ENCODE data around the gene MEP1B.

DNA sequence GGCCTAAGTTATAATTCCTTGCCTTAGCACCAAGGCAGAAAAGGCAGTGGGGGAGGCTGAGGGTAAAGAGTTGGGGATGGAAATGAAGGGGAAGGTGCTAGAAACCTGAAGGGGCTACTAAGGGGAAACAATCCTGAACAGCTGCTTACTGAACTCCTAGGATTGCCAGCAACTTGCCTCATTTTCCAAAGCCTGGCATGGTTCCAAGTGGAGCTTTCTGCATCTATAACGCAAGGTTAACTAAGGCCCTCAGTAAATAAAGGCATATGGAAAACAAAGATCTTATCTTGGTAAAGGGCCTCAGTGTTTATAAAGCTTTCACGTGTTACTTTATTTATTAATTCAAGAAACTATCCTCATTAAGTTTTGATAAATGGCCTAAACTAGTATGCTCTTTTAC is 10.9 kb downstream of the MEP1B start:
- no peak for TF ChIP-seq POLR2A (IDR thresholded peaks at IDR 0.05)
- TF ChIP-seq, protein P1, sequence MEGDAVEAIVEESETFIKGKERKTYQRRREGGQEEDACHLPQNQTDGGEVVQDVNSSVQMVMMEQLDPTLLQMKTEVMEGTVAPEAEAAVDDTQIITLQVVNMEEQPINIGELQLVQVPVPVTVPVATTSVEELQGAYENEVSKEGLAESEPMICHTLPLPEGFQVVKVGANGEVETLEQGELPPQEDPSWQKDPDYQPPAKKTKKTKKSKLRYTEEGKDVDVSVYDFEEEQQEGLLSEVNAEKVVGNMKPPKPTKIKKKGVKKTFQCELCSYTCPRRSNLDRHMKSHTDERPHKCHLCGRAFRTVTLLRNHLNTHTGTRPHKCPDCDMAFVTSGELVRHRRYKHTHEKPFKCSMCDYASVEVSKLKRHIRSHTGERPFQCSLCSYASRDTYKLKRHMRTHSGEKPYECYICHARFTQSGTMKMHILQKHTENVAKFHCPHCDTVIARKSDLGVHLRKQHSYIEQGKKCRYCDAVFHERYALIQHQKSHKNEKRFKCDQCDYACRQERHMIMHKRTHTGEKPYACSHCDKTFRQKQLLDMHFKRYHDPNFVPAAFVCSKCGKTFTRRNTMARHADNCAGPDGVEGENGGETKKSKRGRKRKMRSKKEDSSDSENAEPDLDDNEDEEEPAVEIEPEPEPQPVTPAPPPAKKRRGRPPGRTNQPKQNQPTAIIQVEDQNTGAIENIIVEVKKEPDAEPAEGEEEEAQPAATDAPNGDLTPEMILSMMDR (IDR thresholded peaks at IDR 0.05), result no peak

Measured in ovary (tissue), 3 donors.